NCI-H2029 (cell line): ENCODE measurements around the gene HDAC4.

Source experiments
- DNase-seq: peaks from one replicate; lab custom pipeline; 2025; lab: John Stamatoyannopoulos, UW

HDAC4 gene

DNA sequence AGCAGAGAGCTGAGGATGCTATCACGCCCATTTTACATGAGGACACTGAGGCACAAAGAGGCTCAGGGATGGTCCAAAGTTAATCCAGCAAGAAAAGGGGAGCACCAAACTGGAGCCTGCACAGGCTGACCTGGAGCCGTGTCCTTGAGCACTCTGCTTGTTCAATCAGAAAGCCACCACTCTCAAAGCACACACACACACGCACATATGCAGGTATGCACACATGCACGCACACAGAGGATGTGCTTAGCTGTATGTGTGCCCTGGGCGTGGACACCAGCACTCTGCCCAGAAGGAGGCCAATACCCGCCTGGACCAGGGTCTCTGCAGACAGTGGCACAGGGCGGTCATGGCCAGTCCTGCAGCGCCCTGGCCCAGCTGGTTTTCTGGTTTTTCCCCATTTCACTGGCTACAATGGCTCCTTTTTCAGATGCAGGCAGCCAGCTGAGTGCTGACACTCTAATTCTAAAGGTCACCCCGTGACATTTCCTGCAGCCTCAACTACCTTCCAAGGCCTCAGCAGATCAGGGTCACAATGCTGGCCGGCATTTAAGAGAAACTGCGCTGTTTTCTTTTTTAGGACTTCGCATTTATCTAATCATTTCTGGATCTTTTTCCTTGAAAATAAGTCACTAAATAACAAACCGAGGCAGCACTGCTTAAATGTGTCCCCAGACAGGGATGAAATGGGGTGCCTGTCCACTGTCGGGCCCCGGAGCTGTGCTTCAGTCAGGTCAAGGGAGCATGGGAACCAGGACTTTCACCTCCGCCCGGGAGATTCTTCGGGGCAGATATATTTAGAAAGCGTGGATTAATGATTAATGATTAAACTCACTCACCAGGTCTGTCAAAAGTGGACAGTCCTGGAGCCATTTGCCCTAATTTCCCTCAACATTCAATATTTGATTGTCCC lies 104.5 kb downstream of the HDAC4 start:
- no peak for DNase-seq

- DNase-seq = no peak
These were observed 105.3 kb downstream of the HDAC4 start for GRCh38 chr2:239295377-239296019.

DNA sequence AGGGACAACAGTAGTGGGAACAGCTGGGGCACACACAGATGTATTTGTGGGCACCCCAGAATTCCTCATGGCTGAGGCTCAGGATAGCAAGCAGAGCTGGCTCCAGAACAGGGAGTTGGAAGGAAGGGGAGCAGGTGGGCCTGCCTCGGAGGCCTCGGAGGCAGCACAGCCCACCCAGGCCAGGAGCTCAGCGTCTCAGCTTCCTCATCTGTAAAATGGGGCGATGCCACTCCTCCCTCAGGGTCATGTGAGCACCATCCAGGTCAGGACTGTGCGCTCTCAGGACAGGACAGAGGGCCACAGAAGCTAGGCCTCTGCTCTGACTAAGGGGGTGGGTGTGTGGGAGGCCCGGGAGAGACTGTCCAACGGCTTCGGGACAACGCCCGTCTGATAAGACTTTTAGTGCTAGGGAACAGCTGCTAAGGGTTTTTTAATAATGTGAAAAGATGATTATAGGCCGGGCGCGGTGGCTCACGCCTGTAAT lies 106.2 kb downstream of the HDAC4 start:
- DNase-seq = no peak

DNA sequence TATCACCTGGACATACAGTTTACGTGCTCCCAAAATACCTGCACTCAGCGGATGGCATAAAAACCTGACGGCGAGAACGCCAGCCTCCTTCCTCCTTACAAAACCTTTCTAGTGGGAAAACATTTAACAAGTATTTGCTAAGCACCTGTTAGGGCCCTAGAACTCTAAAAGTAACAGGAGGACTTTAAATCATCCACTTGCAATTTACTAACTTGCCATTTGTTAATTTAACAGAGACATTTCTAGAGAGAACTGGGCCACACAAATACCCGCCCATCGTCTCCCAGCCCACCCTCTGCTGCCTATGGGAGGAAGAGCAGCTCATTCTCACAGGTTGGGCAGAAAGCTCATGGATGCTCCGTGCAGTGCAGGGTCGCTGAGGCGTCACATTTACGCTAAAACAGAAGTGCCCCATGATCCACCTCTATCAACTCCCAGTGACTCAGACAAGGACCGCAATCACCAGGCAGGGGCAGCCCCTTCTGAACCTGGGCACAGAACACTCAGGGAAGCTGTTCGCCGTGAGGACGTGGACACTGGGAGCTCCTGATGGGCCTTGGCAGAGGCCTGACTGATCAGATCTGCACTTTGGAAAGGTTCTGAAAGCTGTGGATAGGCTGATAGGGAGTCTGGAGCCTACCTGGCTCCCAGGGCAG lies 106.9 kb downstream of the HDAC4 start:
- DNase-seq = no peak

DNA sequence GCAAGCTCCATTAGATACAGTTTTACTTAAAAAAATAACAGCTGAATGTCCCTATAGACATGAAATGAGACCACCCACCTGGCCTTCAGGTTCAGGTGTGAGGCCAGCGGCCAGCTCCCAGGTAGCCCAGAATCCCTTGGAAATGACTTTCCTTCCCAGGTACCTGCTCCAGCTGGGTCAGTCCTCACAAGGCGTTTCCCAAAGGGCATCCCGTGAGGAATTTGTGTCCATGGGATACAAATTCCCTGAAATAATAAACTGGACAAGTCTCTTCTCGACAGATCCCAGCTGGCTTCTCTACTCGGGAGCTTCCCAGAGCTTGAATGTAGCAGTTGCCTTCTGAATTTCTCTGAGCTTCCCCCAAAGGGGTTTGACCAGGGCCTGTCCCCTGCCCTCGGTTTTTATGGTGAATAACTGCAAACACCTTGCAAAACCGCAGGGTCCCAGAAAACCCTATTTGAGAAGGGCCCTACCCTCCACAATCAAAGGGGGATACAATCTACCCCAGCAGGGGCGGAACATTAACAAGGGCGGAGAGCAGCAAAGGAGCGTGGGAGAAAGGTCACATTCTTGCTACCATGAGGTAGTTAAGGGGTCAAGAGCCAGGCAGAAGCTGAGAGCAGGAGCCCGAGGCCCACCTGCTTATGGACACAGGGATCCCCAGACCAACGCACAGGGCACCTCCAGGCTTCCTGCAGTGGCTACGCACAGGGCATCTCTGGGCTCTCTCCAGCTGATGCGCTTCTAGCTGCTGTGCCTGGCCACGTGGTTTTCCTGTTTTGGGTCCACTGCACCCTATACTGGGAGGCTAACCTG lies 107.7 kb downstream of the HDAC4 start:
- no peak for DNase-seq

DNA sequence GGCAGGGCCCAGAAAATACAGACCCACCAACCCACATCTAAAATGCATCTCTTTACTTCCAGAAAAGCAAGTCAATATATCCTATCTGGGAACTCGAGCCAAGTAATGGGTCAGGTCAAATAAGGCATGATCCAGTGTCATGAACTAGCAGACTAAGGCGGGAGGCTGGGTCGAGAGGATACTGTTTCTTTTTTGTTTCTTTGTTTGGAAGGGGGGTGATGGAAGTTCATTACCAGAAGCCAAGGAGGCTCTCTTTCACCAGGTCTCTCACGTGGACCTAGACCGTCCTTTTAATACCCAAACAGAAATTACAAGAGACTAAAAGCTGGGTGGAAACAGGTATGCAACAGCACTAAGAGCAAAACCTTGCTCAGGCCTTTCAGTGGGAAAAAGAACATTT lies 108.3 kb downstream of the HDAC4 start:
- no peak for DNase-seq

- no peak for DNase-seq
These were observed 109.1 kb downstream of the HDAC4 start for GRCh38 chr2:239291475-239292350.

DNA sequence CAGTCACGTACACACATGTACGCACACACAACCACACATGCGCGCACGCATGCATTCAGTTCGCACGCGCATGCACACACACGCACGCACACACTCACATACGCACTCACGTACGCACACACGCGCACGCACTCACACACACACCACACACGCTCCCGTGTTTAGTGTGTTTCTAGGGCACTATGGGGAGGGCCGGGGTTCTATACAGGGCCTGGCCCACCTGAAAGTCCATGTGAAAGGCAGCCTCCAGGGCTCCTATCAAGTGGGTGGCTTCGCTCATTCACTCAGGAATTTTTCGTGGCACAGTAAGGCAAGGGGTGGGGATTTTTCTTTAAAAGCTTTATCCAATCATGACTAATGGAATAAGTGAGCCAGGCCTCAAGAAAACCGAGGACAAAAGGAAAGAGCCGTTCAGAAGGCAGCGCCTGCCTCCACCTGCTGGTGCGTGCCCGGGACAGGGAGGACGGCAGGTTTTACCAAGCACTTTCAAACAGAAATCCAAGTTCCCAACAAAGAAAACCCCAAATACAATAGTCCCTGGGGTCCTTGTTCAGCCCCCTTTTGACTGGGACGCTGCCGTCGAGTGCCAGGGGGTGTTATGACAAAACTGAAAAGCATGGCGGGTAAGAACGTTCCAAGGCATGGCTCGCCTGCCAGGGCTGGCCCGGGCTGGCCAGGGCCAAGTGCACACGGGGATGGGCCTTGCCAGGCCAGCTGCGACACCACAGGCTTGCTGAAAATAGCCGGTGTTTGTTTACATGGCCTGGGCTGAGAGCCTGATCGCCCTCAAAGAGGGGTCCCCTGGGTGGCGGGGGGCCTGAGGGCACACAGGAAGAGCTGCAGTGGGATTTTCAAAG lies 110.0 kb downstream of the HDAC4 start:
- DNase-seq = no peak

DNA sequence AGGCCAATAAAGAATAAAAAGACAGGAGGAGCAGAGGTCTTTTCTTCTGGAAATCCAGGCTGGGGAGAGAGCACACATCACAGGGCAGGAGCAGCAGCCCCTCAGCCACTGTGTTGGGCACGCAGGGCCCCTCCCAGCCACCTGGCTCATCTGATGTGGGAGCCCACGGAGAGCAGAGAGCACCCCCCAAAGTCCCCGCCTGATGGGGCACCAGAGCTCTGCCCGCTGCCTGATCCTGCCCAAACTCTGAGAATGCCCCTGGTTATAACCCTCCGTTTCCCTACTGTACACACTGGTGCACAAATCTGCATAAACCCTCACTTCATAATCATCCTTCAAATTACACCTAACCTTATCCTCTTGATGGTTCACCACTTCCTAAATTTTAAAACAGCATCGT lies 111.3 kb downstream of the HDAC4 start:
- DNase-seq = no peak

GRCh38 chr2:239288951-239289511 lies 111.8 kb downstream of the HDAC4 start:
- DNase-seq = no peak

GRCh38 chr2:239288237-239288636 lies 112.6 kb downstream of the HDAC4 start:
- DNase-seq = no peak

GRCh38 chr2:239287461-239287860 lies 113.4 kb downstream of the HDAC4 start:
- no peak for DNase-seq

DNA sequence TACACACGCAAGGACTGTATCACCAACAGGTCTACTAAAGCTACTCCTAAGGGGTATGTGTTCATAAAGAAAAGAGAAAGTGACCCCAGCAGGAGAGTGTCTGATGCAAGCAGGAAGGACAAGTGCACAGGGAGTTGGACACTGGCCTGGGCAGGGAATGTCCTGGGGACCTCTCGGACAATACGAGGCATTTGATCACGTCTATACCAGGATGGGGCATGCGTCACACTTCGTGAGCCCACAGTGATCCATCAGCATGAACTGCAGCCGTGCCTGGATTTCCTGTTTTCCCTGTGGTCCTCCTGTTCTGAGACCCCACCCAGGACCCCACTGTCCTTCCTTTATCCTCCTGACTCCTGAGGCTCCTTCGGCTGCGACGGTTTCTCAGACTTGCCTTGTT lies 113.9 kb downstream of the HDAC4 start:
- DNase-seq = no peak

DNA sequence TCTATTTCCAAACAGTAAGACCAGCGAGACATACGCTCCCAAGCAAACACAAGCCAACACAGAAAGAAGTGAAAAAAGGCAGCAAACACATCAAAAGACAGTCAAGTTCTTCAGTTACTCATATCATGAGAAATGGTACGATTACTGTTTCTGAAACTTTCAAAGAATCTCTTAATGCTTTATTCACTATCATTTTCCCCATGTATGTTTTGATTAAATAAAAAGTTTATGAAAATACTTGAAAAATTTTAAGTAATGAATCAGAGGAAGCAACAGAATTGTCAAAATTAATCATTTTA lies 114.9 kb downstream of the HDAC4 start:
- DNase-seq = no peak

DNA sequence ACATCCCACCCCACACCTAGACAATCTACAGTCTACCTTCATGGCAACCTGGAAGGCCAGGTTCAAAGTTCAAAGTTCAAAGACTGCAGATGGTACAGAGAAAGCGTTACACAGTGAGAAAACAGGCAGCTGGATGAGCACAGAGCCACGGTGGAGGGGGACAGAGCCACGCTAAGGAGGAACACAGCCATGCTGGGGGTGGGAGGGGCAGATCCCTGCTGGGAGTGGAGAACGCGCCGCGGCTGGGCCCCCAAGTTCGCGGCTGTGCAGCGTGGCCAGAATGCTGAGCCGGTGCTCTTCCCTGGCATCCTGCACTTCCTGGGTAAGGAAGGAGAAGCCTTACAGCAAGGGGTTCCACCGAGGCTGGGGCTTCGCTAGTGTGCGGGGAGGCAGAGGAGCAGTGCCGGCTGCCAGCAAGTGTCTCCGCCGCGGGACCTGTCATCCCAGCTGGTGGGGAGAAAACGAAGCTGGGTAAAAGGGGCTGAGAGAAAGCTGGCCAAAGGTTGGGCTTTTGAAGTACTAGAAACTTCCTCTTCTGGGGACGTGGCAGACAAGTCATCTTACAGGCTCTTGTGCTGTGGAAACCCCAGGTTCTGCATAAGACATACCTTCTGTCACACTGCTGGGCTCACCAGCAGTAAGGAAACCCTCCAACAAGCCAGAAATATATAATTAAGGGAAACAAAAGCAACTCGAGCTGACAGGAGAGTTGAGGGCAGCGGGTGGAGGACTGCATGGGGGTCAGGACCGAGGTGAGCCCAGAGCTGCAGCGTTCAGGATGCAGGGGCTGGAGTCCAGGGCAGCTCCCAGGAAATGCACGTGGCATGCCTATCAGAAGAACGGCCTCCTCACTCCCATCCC lies 115.5 kb downstream of the HDAC4 start:
- no peak for DNase-seq

DNA sequence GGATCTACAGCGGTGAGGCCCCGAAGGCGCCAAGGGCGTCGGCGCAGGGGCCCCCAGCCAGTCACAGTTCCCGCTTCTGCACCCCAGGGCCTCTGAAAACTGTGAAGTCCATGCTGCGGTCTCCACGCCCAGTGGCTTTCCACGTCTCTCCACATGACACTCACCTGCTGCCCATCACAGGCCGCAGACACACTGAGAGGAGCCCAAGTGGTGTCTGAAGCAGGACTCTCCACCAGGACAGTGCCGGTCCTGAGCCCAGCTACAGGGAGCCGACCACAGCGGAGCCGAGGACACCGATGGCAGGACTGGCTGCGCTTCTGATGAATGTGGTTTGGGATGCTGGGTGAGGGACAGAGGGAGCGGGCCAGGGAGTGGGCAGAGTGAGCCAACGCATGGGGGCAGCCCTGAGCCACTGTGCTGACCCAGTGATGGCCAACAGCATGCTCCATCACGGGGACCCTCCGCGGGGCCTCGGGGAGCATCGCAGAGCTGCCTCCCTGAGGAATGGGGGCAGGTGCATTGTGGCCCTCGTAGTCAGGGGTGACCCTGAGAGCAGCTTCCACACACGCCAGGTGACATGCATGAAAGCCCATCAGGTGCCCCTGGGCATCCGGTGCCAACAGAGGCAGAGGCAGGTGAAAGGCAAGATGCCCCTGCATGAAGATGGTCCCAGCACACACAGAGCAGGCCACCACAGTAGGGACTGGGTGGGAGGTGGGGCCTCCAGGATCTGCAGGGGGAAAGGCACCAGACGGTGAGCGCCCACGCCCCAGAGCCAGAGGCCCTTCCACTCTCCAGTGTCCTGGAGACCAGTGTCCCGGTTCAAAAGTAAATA lies 116.6 kb downstream of the HDAC4 start:
- DNase-seq = no peak

DNA sequence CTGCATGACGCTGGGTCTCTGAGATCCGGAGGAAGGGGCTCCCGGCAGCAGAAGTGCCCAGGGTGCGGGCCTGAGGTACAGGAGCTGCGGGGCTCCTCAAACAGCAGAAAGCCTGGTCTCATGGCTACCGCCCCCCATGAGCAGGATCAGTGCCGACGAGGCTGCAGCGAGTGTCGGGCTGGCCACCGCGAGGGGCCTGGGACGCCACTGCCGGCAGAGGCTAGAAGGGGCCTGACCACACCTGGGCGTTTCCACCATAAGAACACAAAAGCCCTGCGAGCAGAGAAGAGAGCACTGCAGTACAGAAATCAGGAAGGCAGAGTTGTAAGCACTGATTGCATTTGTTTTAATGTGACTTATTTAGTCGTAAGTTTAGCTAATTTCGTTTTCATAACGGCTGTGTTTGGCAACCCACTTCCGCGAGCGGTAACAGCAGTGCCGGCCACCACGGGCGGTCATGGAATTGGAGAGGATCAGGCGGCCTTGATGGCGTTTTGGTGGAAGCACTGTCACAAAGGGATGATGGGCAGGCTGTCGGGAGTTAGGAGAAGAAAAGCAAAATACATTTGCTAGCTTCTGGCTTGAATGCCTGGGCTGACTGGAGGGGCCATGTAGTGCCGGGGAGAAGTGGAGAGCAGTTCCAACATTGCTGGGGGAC lies 117.4 kb downstream of the HDAC4 start:
- no peak for DNase-seq
